Omental fat pad (tissue), 4 donors: ENCODE results near the gene NFATC1. TPM values are rescaled to one million over a fixed set of nuclear protein-coding genes. Genes with fewer than 3 reads are reported as not detected.
"Not testable (repeated sequence)": the region's sequence is repeated elsewhere in the genome, so short reads cannot be mapped to it uniquely, and the experiment has no call there.

ENCODE experiments used
- ATAC-seq: fragments of 150-250 bp; one replicate; pipeline ENCODE4 v1.9.1; 2016; ENCODE audit warnings: mild to moderate bottlenecking, moderate library complexity; ENCODE audit not compliant: low FRiP score
- DNase-seq: peaks from one replicate; pipeline ENCODE4 v3.0.0-alpha.2; 2019; ENCODE audit warnings: low spot score
- CTCF ChIP-seq, 3 donors: fragments of 450-650 bp; IDR thresholded peaks; one replicate each; pipeline ENCODE4 v1.5.1; 2016 to 2017; ENCODE audit warnings: antibody characterized with exemption in 3 of 3, mild to moderate bottlenecking in 3 of 3, moderate library complexity in 2 of 3
- total RNA-seq, 4 donors: library from RNA; depleted of rRNA; stranded (reverse); fragments of >200 nt; gene quantifications; one replicate each; pipeline ENCODE4 v1.1.0, GENCODE V29; 2016

Gene NFATC1
- total RNA-seq, 4 donors from 2014 or later = 10.7 to 57.4 (median 19.1) TPM

- no peak for ATAC-seq
- no peak for TF ChIP-seq CTCF (IDR thresholded peaks at IDR 0.05)
- DNase-seq = no peak
These were observed 21.1 kb upstream of the NFATC1 start for GRCh38 chr18:79374408-79375171.

- TF ChIP-seq CTCF (IDR thresholded peaks at IDR 0.05) = no peak
- DNase-seq (no peak), ATAC-seq (no peak)
These were observed 20.1 kb upstream of the NFATC1 start for GRCh38 chr18:79375441-79376154.

- DNase-seq, ATAC-seq: not testable (repeated sequence)
These were observed 19.1 kb upstream of the NFATC1 start for GRCh38 chr18:79376661-79377060.

GRCh38 chr18:79377187-79377891, 18.4 kb upstream of the NFATC1 start:
- no peak for TF ChIP-seq CTCF (IDR thresholded peaks at IDR 0.05)
- no peak for ATAC-seq
- DNase-seq = no peak

- peak in 2 of 3 donors; percentile 70 to 86 for TF ChIP-seq CTCF (IDR thresholded peaks at IDR 0.05)
- ATAC-seq (peak; percentile 91), DNase-seq (peak; percentile 60)
These were observed 17.0 kb upstream of the NFATC1 start for GRCh38 chr18:79378536-79379250.

- DNase-seq (no peak), ATAC-seq (no peak)
- no peak for TF ChIP-seq CTCF (IDR thresholded peaks at IDR 0.05)
These were observed 16.4 kb upstream of the NFATC1 start for GRCh38 chr18:79379251-79379905.
